AG09319 (cell line): ENCODE results near the gene ARF1.

Source experiments
- DNase-seq: peaks from one replicate; pipeline ENCODE4 v3.0.0-alpha.2; 2010; ENCODE audit warnings: low read depth; ENCODE audit errors: extremely low read depth
- CTCF ChIP-seq: IDR thresholded peaks from 2 replicates; pipeline ENCODE4 v1.5.1; 2011; ENCODE audit warnings: low read depth, mild to moderate bottlenecking, inconsistent platforms, low read length, moderate library complexity

Gene ARF1

GRCh38 chr1:228144193-228144992 lies 61.9 kb downstream of the ARF1 start:
- no peak for TF ChIP-seq CTCF
- DNase-seq: no peak

GRCh38 chr1:228144993-228145343 lies 62.5 kb downstream of the ARF1 start:
- no peak for TF ChIP-seq CTCF
- no peak for DNase-seq

GRCh38 chr1:228145463-228146416 lies 63.2 kb downstream of the ARF1 start:
- no peak for TF ChIP-seq CTCF
- no peak for DNase-seq

- DNase-seq: no peak
- no peak for TF ChIP-seq CTCF
These were observed 64.1 kb downstream of the ARF1 start for GRCh38 chr1:228146417-228147150.

GRCh38 chr1:228147151-228147693 lies 64.7 kb downstream of the ARF1 start:
- DNase-seq: no peak
- no peak for TF ChIP-seq CTCF

- no peak for TF ChIP-seq CTCF
- DNase-seq: no peak
These were observed 65.3 kb downstream of the ARF1 start for GRCh38 chr1:228147768-228148167.
